ENCODE data around the gene EFNB3. TPM values are rescaled to one million over a fixed set of nuclear protein-coding genes. Genes with fewer than 3 reads are reported as not detected.
A peak's percentile ranks its signal among the peaks of the same experiment; 100 is the strongest.

EFNB3 gene
- polyA plus RNA-seq, 1 donor from 2014 or later = 36.4 TPM

- Histone ChIP-seq H3K27me3 (ENCODE audit: insufficient read depth, low read depth, low read length) (no peaks in the 10 kb centered on the region), H3K79me2 (replicated peaks; ENCODE audit: insufficient read depth, low read length) (no peaks in the 10 kb centered on the region), H3F3A (ENCODE audit: insufficient read depth, low read length, poor library complexity, severe bottlenecking) (no peaks in the 10 kb centered on the region), H3K36me3 (ENCODE audit: insufficient read depth, low read length) (no peaks in the 10 kb centered on the region), H3K9ac (ENCODE audit: low read length) (peak overlapping the region; percentile 15), H2AFZ (ENCODE audit: low read depth, low read length) (no peak overlapping the region), H3K9me3 (ENCODE audit: low read length) (no peaks in the 10 kb centered on the region), H3K4me2 (ENCODE audit: low read length) (no peak overlapping the region), H3K9me2 (ENCODE audit: insufficient read depth, low read length) (no peaks in the 10 kb centered on the region), H3K27ac (ENCODE audit: low read length) (peak overlapping the region; percentile 56), H3K4me3 (ENCODE audit: low read length) (no peak overlapping the region), H4K20me1 (ENCODE audit: insufficient read depth) (no peaks in the 10 kb centered on the region)
- TF ChIP-seq EP300 (conservative IDR thresholded peaks at IDR 0.05; ENCODE audit: poor library complexity, severe bottlenecking) (no peak), SMC3 (conservative IDR thresholded peaks at IDR 0.05; ENCODE audit: poor library complexity) (no peak), EZH2 (IDR thresholded peaks at IDR 0.05; ENCODE audit: borderline replicate concordance, insufficient read depth, low read length, poor library complexity, severe bottlenecking) (no peak), RAD21 (conservative IDR thresholded peaks at IDR 0.05) (no peak), TAF1 (IDR thresholded peaks at IDR 0.05; ENCODE audit: low read depth) (no peak), POLR2AphosphoS5 (IDR thresholded peaks at IDR 0.05) (no peak), MXI1 (conservative IDR thresholded peaks at IDR 0.05; ENCODE audit: poor library complexity, severe bottlenecking) (no peak)
- TF ChIP-seq, protein P1, sequence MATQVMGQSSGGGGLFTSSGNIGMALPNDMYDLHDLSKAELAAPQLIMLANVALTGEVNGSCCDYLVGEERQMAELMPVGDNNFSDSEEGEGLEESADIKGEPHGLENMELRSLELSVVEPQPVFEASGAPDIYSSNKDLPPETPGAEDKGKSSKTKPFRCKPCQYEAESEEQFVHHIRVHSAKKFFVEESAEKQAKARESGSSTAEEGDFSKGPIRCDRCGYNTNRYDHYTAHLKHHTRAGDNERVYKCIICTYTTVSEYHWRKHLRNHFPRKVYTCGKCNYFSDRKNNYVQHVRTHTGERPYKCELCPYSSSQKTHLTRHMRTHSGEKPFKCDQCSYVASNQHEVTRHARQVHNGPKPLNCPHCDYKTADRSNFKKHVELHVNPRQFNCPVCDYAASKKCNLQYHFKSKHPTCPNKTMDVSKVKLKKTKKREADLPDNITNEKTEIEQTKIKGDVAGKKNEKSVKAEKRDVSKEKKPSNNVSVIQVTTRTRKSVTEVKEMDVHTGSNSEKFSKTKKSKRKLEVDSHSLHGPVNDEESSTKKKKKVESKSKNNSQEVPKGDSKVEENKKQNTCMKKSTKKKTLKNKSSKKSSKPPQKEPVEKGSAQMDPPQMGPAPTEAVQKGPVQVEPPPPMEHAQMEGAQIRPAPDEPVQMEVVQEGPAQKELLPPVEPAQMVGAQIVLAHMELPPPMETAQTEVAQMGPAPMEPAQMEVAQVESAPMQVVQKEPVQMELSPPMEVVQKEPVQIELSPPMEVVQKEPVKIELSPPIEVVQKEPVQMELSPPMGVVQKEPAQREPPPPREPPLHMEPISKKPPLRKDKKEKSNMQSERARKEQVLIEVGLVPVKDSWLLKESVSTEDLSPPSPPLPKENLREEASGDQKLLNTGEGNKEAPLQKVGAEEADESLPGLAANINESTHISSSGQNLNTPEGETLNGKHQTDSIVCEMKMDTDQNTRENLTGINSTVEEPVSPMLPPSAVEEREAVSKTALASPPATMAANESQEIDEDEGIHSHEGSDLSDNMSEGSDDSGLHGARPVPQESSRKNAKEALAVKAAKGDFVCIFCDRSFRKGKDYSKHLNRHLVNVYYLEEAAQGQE (IDR thresholded peaks at IDR 0.05; ENCODE audit: borderline replicate concordance) = no peak
- TF ChIP-seq, protein P2, sequence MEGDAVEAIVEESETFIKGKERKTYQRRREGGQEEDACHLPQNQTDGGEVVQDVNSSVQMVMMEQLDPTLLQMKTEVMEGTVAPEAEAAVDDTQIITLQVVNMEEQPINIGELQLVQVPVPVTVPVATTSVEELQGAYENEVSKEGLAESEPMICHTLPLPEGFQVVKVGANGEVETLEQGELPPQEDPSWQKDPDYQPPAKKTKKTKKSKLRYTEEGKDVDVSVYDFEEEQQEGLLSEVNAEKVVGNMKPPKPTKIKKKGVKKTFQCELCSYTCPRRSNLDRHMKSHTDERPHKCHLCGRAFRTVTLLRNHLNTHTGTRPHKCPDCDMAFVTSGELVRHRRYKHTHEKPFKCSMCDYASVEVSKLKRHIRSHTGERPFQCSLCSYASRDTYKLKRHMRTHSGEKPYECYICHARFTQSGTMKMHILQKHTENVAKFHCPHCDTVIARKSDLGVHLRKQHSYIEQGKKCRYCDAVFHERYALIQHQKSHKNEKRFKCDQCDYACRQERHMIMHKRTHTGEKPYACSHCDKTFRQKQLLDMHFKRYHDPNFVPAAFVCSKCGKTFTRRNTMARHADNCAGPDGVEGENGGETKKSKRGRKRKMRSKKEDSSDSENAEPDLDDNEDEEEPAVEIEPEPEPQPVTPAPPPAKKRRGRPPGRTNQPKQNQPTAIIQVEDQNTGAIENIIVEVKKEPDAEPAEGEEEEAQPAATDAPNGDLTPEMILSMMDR (IDR thresholded peaks at IDR 0.05; ENCODE audit: poor library complexity, severe bottlenecking) = no peak
These were observed 24.8 kb downstream of the EFNB3 start for GRCh38 chr17:7729816-7730215.

- H4K20me1 ChIP-seq (ENCODE audit: insufficient read depth) = no peaks in the 10 kb centered on the region
- H3F3A ChIP-seq (ENCODE audit: insufficient read depth, low read length, poor library complexity, severe bottlenecking) = no peaks in the 10 kb centered on the region
- no peak overlapping the region for H3K4me2 ChIP-seq (ENCODE audit: low read length)
- no peak for TF ChIP-seq MXI1 (conservative IDR thresholded peaks at IDR 0.05; ENCODE audit: poor library complexity, severe bottlenecking)
- no peak overlapping the region for H3K9ac ChIP-seq (ENCODE audit: low read length)
- H2AFZ ChIP-seq (ENCODE audit: low read depth, low read length) = no peak overlapping the region
- H3K79me2 ChIP-seq (replicated peaks; ENCODE audit: insufficient read depth, low read length) = no peaks in the 10 kb centered on the region
- H3K9me3 ChIP-seq (ENCODE audit: low read length) = no peaks in the 10 kb centered on the region
- H3K27me3 ChIP-seq (ENCODE audit: insufficient read depth, low read depth, low read length) = no peaks in the 10 kb centered on the region
- H3K9me2 ChIP-seq (ENCODE audit: insufficient read depth, low read length) = no peaks in the 10 kb centered on the region
- no peaks in the 10 kb centered on the region for H3K36me3 ChIP-seq (ENCODE audit: insufficient read depth, low read length)
- H3K27ac ChIP-seq (ENCODE audit: low read length) = no peak overlapping the region
- H3K4me3 ChIP-seq (ENCODE audit: low read length) = no peak overlapping the region
These were observed 28.1 kb downstream of the EFNB3 start for GRCh38 chr17:7732981-7733539.
